Endodermal cell (in vitro differentiated cells): ENCODE measurements around the gene THADA. TPM values are rescaled to one million over a fixed set of nuclear protein-coding genes. Genes with fewer than 3 reads are reported as not detected.

Experiments used
- DNase-seq: peaks from one replicate; pipeline ENCODE4 v3.0.0-alpha.2; 2017
- H3K27ac ChIP-seq: 2 replicates; pipeline ENCODE4 v1.5.1; 2013; ENCODE audit warnings: mild to moderate bottlenecking, low read depth, low read length, moderate library complexity
- H3K27me3 ChIP-seq: 2 replicates; pipeline ENCODE4 v1.6.1; 2013; ENCODE audit warnings: mild to moderate bottlenecking, low read length, moderate library complexity; ENCODE audit not compliant: insufficient read depth, control insufficient read depth, poor library complexity, severe bottlenecking
- H3K36me3 ChIP-seq: 2 replicates; pipeline ENCODE4 v1.7.0; 2013; ENCODE audit warnings: mild to moderate bottlenecking, low read length, moderate library complexity; ENCODE audit not compliant: control insufficient read depth, insufficient read depth
- H3K4me1 ChIP-seq: one replicate; pipeline ENCODE4 v1.7.0; 2013; ENCODE audit warnings: low read length; ENCODE audit not compliant: control insufficient read depth, insufficient read depth
- H3K4me3 ChIP-seq: 2 replicates; pipeline ENCODE4 v1.5.1; 2013; ENCODE audit warnings: mild to moderate bottlenecking, low read length, moderate library complexity
- H3K9ac ChIP-seq: 2 replicates; pipeline ENCODE4 v1.6.1; 2013; ENCODE audit warnings: mild to moderate bottlenecking, low read length, moderate library complexity; ENCODE audit not compliant: poor library complexity, severe bottlenecking; ENCODE audit errors: extremely low read depth
- H3K9me3 ChIP-seq: 2 replicates; pipeline ENCODE4 v1.6.1; 2013; ENCODE audit warnings: mild to moderate bottlenecking, low read length, moderate library complexity; ENCODE audit not compliant: control insufficient read depth
- H3K27ac Mint-ChIP-seq: 2 replicates; pipeline ENCODE4 v1.8.0; 2020; ENCODE audit warnings: mixed read lengths
- H3K27me3 Mint-ChIP-seq: 2 replicates; pipeline ENCODE4 v1.8.0; 2021; ENCODE audit warnings: mild to moderate bottlenecking, mixed read lengths; ENCODE audit not compliant: insufficient read depth
- H3K36me3 Mint-ChIP-seq: 2 replicates; pipeline ENCODE4 v1.8.0; 2020; ENCODE audit warnings: low read depth, mixed read lengths
- H3K4me1 Mint-ChIP-seq: 2 replicates; pipeline ENCODE4 v1.8.0; 2020; ENCODE audit warnings: mixed read lengths
- H3K4me3 Mint-ChIP-seq: 2 replicates; pipeline ENCODE4 v1.8.0; 2020; ENCODE audit warnings: mild to moderate bottlenecking, moderate library complexity, mixed read lengths
- H3K9me3 Mint-ChIP-seq: 2 replicates; pipeline ENCODE4 v1.8.0; 2020; ENCODE audit warnings: mild to moderate bottlenecking, mixed read lengths
- WGBS, 2 experiments: methylation state at CpG; one replicate each; pipeline versions ENCODE4 v1.1.5 to v1.1.7; 2013; ENCODE audit warnings: missing lambda C conversion rate in 2 of 2, mixed read lengths in 1 of 2; ENCODE audit not compliant: insufficient coverage in 1 of 2, insufficient read length in 1 of 2; 5-methylcytosine and 5-hydroxymethylcytosine counted together
- total RNA-seq, 2 donors: library from RNA; stranded (reverse); fragmentation: NEBNext Ultra II Directional in 1 of 2; extraction: Animal tissue kit (Norgen Biotek cat#: 25700) in 1 of 2; gene quantifications; 2 replicates in 1 of 2; 3 replicates in 1 of 2; pipeline ENCODE4 v1.2.1, GENCODE V29; 2021
- TF ChIP-seq, protein P1 (sequence below): fragments of 200-600 bp; sonication (generic); conservative IDR thresholded peaks from 2 replicates; pipeline ENCODE4 v1.5.0; 2021; ENCODE audit warnings: antibody characterized with exemption, mild to moderate bottlenecking

Gene THADA
- total RNA-seq, 2 donors from 2014 or later, result 32.8 to 35.0 TPM

DNA sequence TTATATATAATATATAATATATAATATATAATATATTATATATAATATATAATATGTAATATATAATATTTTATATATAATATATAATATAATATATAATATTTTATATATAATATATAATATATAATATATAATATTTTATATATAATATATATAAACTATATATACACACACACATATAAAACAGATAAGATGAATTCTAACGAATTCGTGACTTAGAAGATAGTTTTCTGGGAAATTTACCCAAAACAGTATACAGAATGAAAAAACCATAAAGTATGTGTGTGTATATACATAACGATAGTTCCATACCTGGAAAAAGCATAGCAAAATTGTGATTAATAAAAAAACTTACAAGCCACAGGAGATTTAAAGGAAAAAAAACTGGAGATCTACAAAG, 80.6 kb downstream of the THADA start:
- no peak overlapping the region for H3K27ac ChIP-seq
- no peak overlapping the region for H3K9ac ChIP-seq
- H3K27me3 ChIP-seq, result no peaks in the 10 kb centered on the region
- no peaks in the 10 kb centered on the region for H3K27me3 Mint-ChIP-seq
- no peak overlapping the region for H3K4me3 Mint-ChIP-seq
- H3K4me1 Mint-ChIP-seq, result peaks cover 2% of the 10 kb centered on the region
- H3K36me3 Mint-ChIP-seq, result peaks cover 13% of the 10 kb centered on the region
- H3K4me1 ChIP-seq, result no peaks in the 10 kb centered on the region
- 88% methylated on average over 1 of the region's 3 CpGs; no CpG with 5 or more reads in 1 of the 2 experiments for WGBS, 2 experiments
- H3K4me3 ChIP-seq, result no peak overlapping the region
- H3K9me3 ChIP-seq, result no peaks in the 10 kb centered on the region
- no peaks in the 10 kb centered on the region for H3K9me3 Mint-ChIP-seq
- no peak for DNase-seq
- TF ChIP-seq, protein P1, sequence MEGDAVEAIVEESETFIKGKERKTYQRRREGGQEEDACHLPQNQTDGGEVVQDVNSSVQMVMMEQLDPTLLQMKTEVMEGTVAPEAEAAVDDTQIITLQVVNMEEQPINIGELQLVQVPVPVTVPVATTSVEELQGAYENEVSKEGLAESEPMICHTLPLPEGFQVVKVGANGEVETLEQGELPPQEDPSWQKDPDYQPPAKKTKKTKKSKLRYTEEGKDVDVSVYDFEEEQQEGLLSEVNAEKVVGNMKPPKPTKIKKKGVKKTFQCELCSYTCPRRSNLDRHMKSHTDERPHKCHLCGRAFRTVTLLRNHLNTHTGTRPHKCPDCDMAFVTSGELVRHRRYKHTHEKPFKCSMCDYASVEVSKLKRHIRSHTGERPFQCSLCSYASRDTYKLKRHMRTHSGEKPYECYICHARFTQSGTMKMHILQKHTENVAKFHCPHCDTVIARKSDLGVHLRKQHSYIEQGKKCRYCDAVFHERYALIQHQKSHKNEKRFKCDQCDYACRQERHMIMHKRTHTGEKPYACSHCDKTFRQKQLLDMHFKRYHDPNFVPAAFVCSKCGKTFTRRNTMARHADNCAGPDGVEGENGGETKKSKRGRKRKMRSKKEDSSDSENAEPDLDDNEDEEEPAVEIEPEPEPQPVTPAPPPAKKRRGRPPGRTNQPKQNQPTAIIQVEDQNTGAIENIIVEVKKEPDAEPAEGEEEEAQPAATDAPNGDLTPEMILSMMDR, result no peak
- H3K27ac Mint-ChIP-seq, result no peak overlapping the region
- no peaks in the 10 kb centered on the region for H3K36me3 ChIP-seq

DNA sequence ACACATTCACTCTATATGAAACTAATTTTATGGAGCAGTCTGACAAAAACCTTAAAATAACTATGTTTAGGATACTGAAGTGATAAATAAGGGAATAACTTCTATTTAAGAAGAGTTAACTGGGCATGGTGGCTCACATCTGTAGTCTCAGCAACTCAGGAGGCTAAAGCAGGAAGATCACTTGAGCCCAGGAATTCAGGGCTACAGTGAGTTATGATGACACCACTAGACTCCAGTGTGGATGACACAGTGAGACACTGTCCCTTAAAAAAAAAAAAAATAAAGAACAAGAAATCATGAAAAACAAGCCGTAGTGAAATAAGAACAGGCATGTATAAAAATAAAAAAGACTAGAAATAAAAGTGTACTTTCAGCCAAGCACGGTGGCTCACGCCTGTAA, 82.0 kb downstream of the THADA start:
- Histone ChIP-seq H3K36me3 (no peaks in the 10 kb centered on the region), H3K4me1 (no peaks in the 10 kb centered on the region), H3K9ac (no peak overlapping the region), H3K4me3 (no peak overlapping the region), H3K27ac (no peak overlapping the region), H3K27me3 (no peaks in the 10 kb centered on the region), H3K9me3 (no peaks in the 10 kb centered on the region)
- Mint-ChIP-seq H3K9me3 (no peaks in the 10 kb centered on the region), H3K4me1 (peaks cover 2% of the 10 kb centered on the region), H3K36me3 (peaks cover 13% of the 10 kb centered on the region), H3K27ac (no peak overlapping the region), H3K27me3 (no peaks in the 10 kb centered on the region), H3K4me3 (no peak overlapping the region)
- TF ChIP-seq, protein P1, result no peak
- no peak for DNase-seq
- 95 to 100% methylated on average over 2 to 3 of the region's 3 CpGs for WGBS, 2 experiments

DNA sequence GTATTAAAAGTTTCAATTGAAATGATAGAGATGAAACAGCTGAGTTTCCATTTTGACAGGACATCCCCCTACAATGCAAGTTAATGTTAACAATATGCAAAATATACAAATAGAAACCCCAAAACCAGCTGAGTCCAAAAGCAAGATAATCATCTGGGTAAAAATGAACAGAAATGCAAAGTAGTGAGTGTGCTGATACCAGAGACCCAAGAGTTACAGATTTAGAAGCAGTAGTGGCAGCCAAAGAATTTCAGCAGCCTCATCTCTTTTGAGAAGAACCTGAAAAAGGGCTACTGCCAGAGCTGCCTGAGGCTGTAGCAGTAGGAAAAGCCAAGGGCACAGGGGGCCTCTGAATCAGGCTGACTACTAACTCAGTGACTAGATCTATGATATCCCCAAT, 82.6 kb downstream of the THADA start:
- Histone ChIP-seq H3K36me3 (peaks cover 2% of the 10 kb centered on the region), H3K9me3 (no peaks in the 10 kb centered on the region), H3K27ac (no peak overlapping the region), H3K4me3 (no peak overlapping the region), H3K27me3 (no peaks in the 10 kb centered on the region), H3K4me1 (no peaks in the 10 kb centered on the region), H3K9ac (no peak overlapping the region)
- DNase-seq, result no peak
- Mint-ChIP-seq H3K4me3 (no peak overlapping the region), H3K27ac (no peak overlapping the region), H3K36me3 (peaks cover 13% of the 10 kb centered on the region), H3K4me1 (peaks cover 2% of the 10 kb centered on the region), H3K27me3 (no peaks in the 10 kb centered on the region), H3K9me3 (no peaks in the 10 kb centered on the region)
- TF ChIP-seq, protein P1, result no peak
